OCI-LY3 (cell line): ENCODE results near the gene BCL11A.

Experiments
- EZH2phosphoT487 ChIP-seq: fragments of 200-600 bp; shearing (Covaris generic); IDR thresholded peaks from 2 replicates; pipeline ENCODE4 v1.6.1; 2018; ENCODE audit warnings: antibody characterized with exemption, mixed run types, low read depth
- TF ChIP-seq, protein P1 (sequence below): fragments of 200-600, 300-600 bp; sonication (generic); IDR thresholded peaks from 2 replicates; pipeline ENCODE4 v1.5.1; 2014; ENCODE audit warnings: antibody characterized with exemption, low read length, low read depth

DNA sequence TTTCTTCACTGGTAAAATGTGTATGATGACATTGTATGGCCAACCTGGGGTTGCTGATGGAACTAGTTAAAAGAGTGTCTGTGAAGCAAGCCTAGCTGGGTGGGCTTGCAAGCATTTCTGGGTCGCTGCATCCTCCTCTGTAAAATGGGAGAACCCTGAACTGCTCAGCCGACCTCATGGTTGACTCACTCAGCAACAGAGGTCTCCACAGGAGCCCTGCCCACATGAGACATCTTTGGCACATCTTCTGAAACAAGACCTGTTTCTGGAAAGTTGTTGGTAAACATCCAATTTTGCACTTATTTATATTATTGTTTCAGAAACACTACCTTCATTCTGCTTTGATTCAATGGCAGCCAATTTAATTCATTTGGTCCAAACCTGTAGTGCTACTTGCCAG lies 52.6 kb downstream of the BCL11A start:
- TF ChIP-seq, protein P1, sequence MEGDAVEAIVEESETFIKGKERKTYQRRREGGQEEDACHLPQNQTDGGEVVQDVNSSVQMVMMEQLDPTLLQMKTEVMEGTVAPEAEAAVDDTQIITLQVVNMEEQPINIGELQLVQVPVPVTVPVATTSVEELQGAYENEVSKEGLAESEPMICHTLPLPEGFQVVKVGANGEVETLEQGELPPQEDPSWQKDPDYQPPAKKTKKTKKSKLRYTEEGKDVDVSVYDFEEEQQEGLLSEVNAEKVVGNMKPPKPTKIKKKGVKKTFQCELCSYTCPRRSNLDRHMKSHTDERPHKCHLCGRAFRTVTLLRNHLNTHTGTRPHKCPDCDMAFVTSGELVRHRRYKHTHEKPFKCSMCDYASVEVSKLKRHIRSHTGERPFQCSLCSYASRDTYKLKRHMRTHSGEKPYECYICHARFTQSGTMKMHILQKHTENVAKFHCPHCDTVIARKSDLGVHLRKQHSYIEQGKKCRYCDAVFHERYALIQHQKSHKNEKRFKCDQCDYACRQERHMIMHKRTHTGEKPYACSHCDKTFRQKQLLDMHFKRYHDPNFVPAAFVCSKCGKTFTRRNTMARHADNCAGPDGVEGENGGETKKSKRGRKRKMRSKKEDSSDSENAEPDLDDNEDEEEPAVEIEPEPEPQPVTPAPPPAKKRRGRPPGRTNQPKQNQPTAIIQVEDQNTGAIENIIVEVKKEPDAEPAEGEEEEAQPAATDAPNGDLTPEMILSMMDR, result no peak
- no peak for TF ChIP-seq EZH2phosphoT487
